H1 (cell line): ENCODE results near the gene DDC. TPM values are rescaled to one million over a fixed set of nuclear protein-coding genes. Genes with fewer than 3 reads are reported as not detected.

Source experiments
- CEBPB ChIP-seq: IDR thresholded peaks from 2 replicates; pipeline ENCODE4 v1.6.1; 2012; ENCODE audit warnings: low read depth, low read length
- CREB1 ChIP-seq: IDR thresholded peaks from 2 replicates; pipeline ENCODE4 v1.6.1; 2012; ENCODE audit warnings: inconsistent platforms
- RFX5 ChIP-seq: IDR thresholded peaks from 2 replicates; pipeline ENCODE4 v1.6.1; 2011; ENCODE audit warnings: low read depth, low read length, improper control_type of control experiment, borderline replicate concordance
- YY1 ChIP-seq: IDR thresholded peaks from 2 replicates; pipeline ENCODE4 v1.6.1; 2011; ENCODE audit warnings: low read depth, mild to moderate bottlenecking, low read length
- polyA plus RNA-seq, 7 experiments: library from polyadenylated mRNA; depleted of rRNA in 3 of 7; stranded (reverse) in 5 of 7; unstranded in 2 of 7; fragments of >200 nt in 5 of 7; fragments of 200-250 nt in 2 of 7; gene quantifications; 1 replicate in 5 of 7; 2 replicates in 1 of 7; 4 replicates in 1 of 7; pipeline versions ENCODE4 v1.2.1 to v1.2.3, GENCODE V29; 2011 to 2013; ENCODE audit warnings: missing spikeins in 2 of 7, mixed read lengths in 2 of 7
- total RNA-seq: library from RNA; stranded (reverse); fragmentation: NEBNext Ultra II Directional; extraction: Animal tissue kit (Norgen Biotek cat#: 25700); gene quantifications from 2 replicates; pipeline ENCODE4 v1.2.1, GENCODE V29; 2021

DDC gene
- total and polyA plus RNA-seq, 2 of the 8 experiments (the other 6 are each of a cell fraction or from before 2014, with no cell fraction given): 0.05 TPM; not detected in 1

- no peak for TF ChIP-seq YY1
- TF ChIP-seq RFX5: no peak
- TF ChIP-seq CREB1: no peak
- TF ChIP-seq CEBPB: no peak
Observed at GRCh38 chr7:50587737-50588136, 22.5 kb upstream of the DDC start (continued).
